SH-SY5Y (cell line): Measurements from ENCODE around the gene CAMTA1.

Experiments
- GATA2 ChIP-seq: IDR thresholded peaks from 2 replicates; pipeline ENCODE4 v1.6.1; 2011; ENCODE audit warnings: mild to moderate bottlenecking, low read depth, low read length
- GATA3 ChIP-seq: IDR thresholded peaks from 2 replicates; pipeline ENCODE4 v1.6.1; 2011; ENCODE audit warnings: low read depth, mild to moderate bottlenecking, low read length, moderate library complexity

CAMTA1 gene

GRCh38 chr1:7438921-7439655 lies 653.8 kb downstream of the CAMTA1 start:
- TF ChIP-seq GATA2 (no peak), GATA3 (no peak)

- no peak for TF ChIP-seq GATA2
- TF ChIP-seq GATA3 = no peak
Measured at GRCh38 chr1:7440154-7440553, 654.9 kb downstream of the CAMTA1 start.

GRCh38 chr1:7441143-7441841 lies 656.0 kb downstream of the CAMTA1 start:
- TF ChIP-seq GATA2 (no peak), GATA3 (no peak)

- TF ChIP-seq GATA2 (no peak), GATA3 (no peak)
Measured at GRCh38 chr1:7442036-7442435, 656.8 kb downstream of the CAMTA1 start.

- no peak for TF ChIP-seq GATA2
- TF ChIP-seq GATA3 = no peak
Measured at GRCh38 chr1:7442918-7443317, 657.7 kb downstream of the CAMTA1 start.

- TF ChIP-seq GATA2 = no peak
- no peak for TF ChIP-seq GATA3
Measured at GRCh38 chr1:7444363-7444762, 659.1 kb downstream of the CAMTA1 start.

GRCh38 chr1:7447093-7447492 lies 661.8 kb downstream of the CAMTA1 start:
- TF ChIP-seq GATA2 (no peak), GATA3 (no peak)

GRCh38 chr1:7447736-7448135 lies 662.5 kb downstream of the CAMTA1 start:
- TF ChIP-seq GATA3 (no peak), GATA2 (no peak)

GRCh38 chr1:7448986-7449385 lies 663.7 kb downstream of the CAMTA1 start:
- TF ChIP-seq GATA3 (no peak), GATA2 (no peak)

GRCh38 chr1:7449750-7450149 lies 664.5 kb downstream of the CAMTA1 start:
- no peak for TF ChIP-seq GATA2
- no peak for TF ChIP-seq GATA3

GRCh38 chr1:7450838-7451237 lies 665.6 kb downstream of the CAMTA1 start:
- TF ChIP-seq GATA2 = no peak
- no peak for TF ChIP-seq GATA3

- TF ChIP-seq GATA2 (no peak), GATA3 (no peak)
Measured at GRCh38 chr1:7453038-7453437, 667.8 kb downstream of the CAMTA1 start.

- TF ChIP-seq GATA2 (no peak), GATA3 (no peak)
Measured at GRCh38 chr1:7454052-7454815, 669.0 kb downstream of the CAMTA1 start.
